ENCODE measurements around the gene JAZF1.
A peak's percentile ranks its signal among the peaks of the same experiment; 100 is the strongest.

The JAZF1 gene

GRCh38 chr7:28106321-28106829, 74.2 kb downstream of the JAZF1 start:
- no peak for DNase-seq (ENCODE audit: low read depth)

GRCh38 chr7:28105234-28105633, 75.4 kb downstream of the JAZF1 start:
- DNase-seq (ENCODE audit: low read depth) = no peak

- DNase-seq (ENCODE audit: low read depth) = no peak
These were observed 75.8 kb downstream of the JAZF1 start for GRCh38 chr7:28104811-28105210.

- no peak for DNase-seq (ENCODE audit: low read depth)
These were observed 76.5 kb downstream of the JAZF1 start for GRCh38 chr7:28104041-28104541.

GRCh38 chr7:28102797-28103196, 77.8 kb downstream of the JAZF1 start:
- no peak for DNase-seq (ENCODE audit: low read depth)

GRCh38 chr7:28096713-28097112, 83.9 kb downstream of the JAZF1 start:
- peak; percentile 10 for DNase-seq (ENCODE audit: low read depth)

- no peak for DNase-seq (ENCODE audit: low read depth)
These were observed 85.4 kb downstream of the JAZF1 start for GRCh38 chr7:28095231-28095630.

- DNase-seq (ENCODE audit: low read depth) = peak; percentile 6
These were observed 86.9 kb downstream of the JAZF1 start for GRCh38 chr7:28093623-28094232.

- no peak for DNase-seq (ENCODE audit: low read depth)
These were observed 89.4 kb downstream of the JAZF1 start for GRCh38 chr7:28091190-28091589.

GRCh38 chr7:28088901-28089714, 91.5 kb downstream of the JAZF1 start:
- DNase-seq (ENCODE audit: low read depth) = no peak

GRCh38 chr7:28088032-28088431, 92.6 kb downstream of the JAZF1 start:
- no peak for DNase-seq (ENCODE audit: low read depth)

GRCh38 chr7:28086198-28086597, 94.4 kb downstream of the JAZF1 start:
- DNase-seq (ENCODE audit: low read depth) = no peak

- no peak for DNase-seq (ENCODE audit: low read depth)
These were observed 96.3 kb downstream of the JAZF1 start for GRCh38 chr7:28083998-28084985.

- DNase-seq (ENCODE audit: low read depth) = no peak
These were observed 97.2 kb downstream of the JAZF1 start for GRCh38 chr7:28083164-28083997.

- DNase-seq (ENCODE audit: low read depth) = no peak
These were observed 98.5 kb downstream of the JAZF1 start for GRCh38 chr7:28082071-28082470.

GRCh38 chr7:28081016-28081415, 99.6 kb downstream of the JAZF1 start:
- DNase-seq (ENCODE audit: low read depth) = no peak

- DNase-seq (ENCODE audit: low read depth) = peak; percentile 19
These were observed 102.3 kb downstream of the JAZF1 start for GRCh38 chr7:28078036-28078901.

- no peak for DNase-seq (ENCODE audit: low read depth)
These were observed 103.0 kb downstream of the JAZF1 start for GRCh38 chr7:28077616-28078015.

- DNase-seq (ENCODE audit: low read depth) = no peak
These were observed 104.0 kb downstream of the JAZF1 start for GRCh38 chr7:28076423-28077200.
